H1 (cell line): Measurements from ENCODE around the gene ZDHHC11B. TPM values are rescaled to one million over a fixed set of nuclear protein-coding genes. Genes with fewer than 3 reads are reported as not detected.
"Not testable (repeated sequence)": the region's sequence is repeated elsewhere in the genome, so short reads cannot be mapped to it uniquely, and the experiment has no call there.

Experiments
- CTCF ChIA-PET: fragments of 300-600 bp; sonication (Branson Sonifier 250); formaldehyde crosslinking; loops from one replicate; lab custom pipeline; 2021; ENCODE audit not compliant: partially characterized antibody; lab: Charles Lee
- POLR2A ChIA-PET: fragments of 300-600 bp; sonication (Branson Sonifier 250); formaldehyde crosslinking; loops from one replicate; lab custom pipeline; 2021; ENCODE audit warnings: inconsistent platforms; ENCODE audit not compliant: partially characterized antibody; lab: Charles Lee
- DNase-seq, 2 experiments: peaks; one replicate each; pipeline versions ENCODE4 v3.0.0 to v3.0.0-alpha.2; 2010 to 2022; ENCODE audit warnings: low spot score in 2 of 2, low read depth in 1 of 2, mixed read lengths in 1 of 2
- FAIRE-seq: peaks from 2 replicates; lab custom pipeline; 2011; peaks lifted over from hg19 to GRCh38; lab: Jason Lieb, UNC
- H2AFZ ChIP-seq: 2 replicates; pipeline ENCODE4 v1.8.1; 2012; ENCODE audit warnings: low read length, inconsistent platforms
- H2AK5ac ChIP-seq: 2 replicates; pipeline ENCODE4 v1.6.1; 2013; ENCODE audit warnings: low read depth, low read length
- H2BK120ac ChIP-seq: replicated peaks from 2 replicates; pipeline ENCODE3; 2013; ENCODE audit warnings: low read depth, low read length, inconsistent platforms
- H2BK12ac ChIP-seq: 2 replicates; pipeline ENCODE4 v1.6.1; 2013; ENCODE audit warnings: low read depth, low read length
- H2BK15ac ChIP-seq: 2 replicates; pipeline ENCODE4 v1.6.1; 2013; ENCODE audit warnings: low read length
- H2BK20ac ChIP-seq: 2 replicates; pipeline ENCODE4 v1.6.1; 2013; ENCODE audit warnings: low read length
- H2BK5ac ChIP-seq: 2 replicates; pipeline ENCODE4 v1.6.1; 2013; ENCODE audit warnings: low read depth, low read length
- H3K14ac ChIP-seq: 2 replicates; pipeline ENCODE4 v1.6.1; 2013; ENCODE audit warnings: inconsistent platforms; ENCODE audit not compliant: insufficient read length
- H3K18ac ChIP-seq: 2 replicates; pipeline ENCODE4 v1.6.1; 2013; ENCODE audit warnings: low read length; ENCODE audit errors: extremely low read depth
- H3K23ac ChIP-seq: 2 replicates; pipeline ENCODE4 v1.6.1; 2013; ENCODE audit warnings: inconsistent platforms; ENCODE audit not compliant: insufficient read length
- H3K23me2 ChIP-seq: 2 replicates; pipeline ENCODE4 v1.6.1; 2013; ENCODE audit warnings: low read depth, low read length
- H3K27ac ChIP-seq: 2 replicates; pipeline ENCODE4 v1.6.1; 2011; ENCODE audit warnings: low read depth, low read length, inconsistent platforms
- H3K27me3 ChIP-seq, 4 experiments: replicated peaks in 1 of 4; 1 replicate in 1 of 4; 2 replicates in 3 of 4; pipeline versions ENCODE4 v1.6.1 to v1.8.1; 2011 to 2013; ENCODE audit warnings: low read length in 3 of 4, mild to moderate bottlenecking in 3 of 4, inconsistent platforms in 2 of 4, mixed read lengths in 2 of 4, moderate library complexity in 1 of 4; ENCODE audit not compliant: control insufficient read depth in 3 of 4, insufficient read depth in 3 of 4; ENCODE audit errors: extremely low read depth in 1 of 4
- H3K36me3 ChIP-seq, 4 experiments: 2 replicates each; pipeline versions ENCODE4 v1.6.1 to v1.8.1; 2011 to 2013; ENCODE audit warnings: mild to moderate bottlenecking in 4 of 4, low read length in 3 of 4, moderate library complexity in 2 of 4, control low read depth in 1 of 4, inconsistent platforms in 1 of 4; ENCODE audit not compliant: insufficient read depth in 4 of 4, control insufficient read depth in 2 of 4
- H3K4ac ChIP-seq: replicated peaks from 2 replicates; pipeline ENCODE3; 2013; ENCODE audit warnings: low read length, low read depth, mixed read lengths, inconsistent platforms; ENCODE audit not compliant: insufficient read length
- H3K4me1 ChIP-seq, 4 experiments: replicated peaks in 1 of 4; 1 replicate in 1 of 4; 2 replicates in 3 of 4; pipeline versions ENCODE4 v1.6.1 to v1.8.1; 2011 to 2013; ENCODE audit warnings: low read length in 3 of 4, inconsistent platforms in 2 of 4, mixed read lengths in 1 of 4; ENCODE audit not compliant: insufficient read depth in 4 of 4, control insufficient read depth in 3 of 4
- H3K4me2 ChIP-seq, 2 experiments: 2 replicates each; pipeline versions ENCODE4 v1.6.1 to v1.8.1; 2011 to 2013; ENCODE audit warnings: low read depth in 2 of 2, low read length in 2 of 2, control low read depth in 1 of 2, inconsistent platforms in 1 of 2, mild to moderate bottlenecking in 1 of 2; ENCODE audit not compliant: insufficient read depth in 1 of 2
- H3K4me3 ChIP-seq, 4 experiments: fragments of 200-600, 300-600 bp in 1 of 4; sonication (generic), shearing (Covaris generic), sonication (Bioruptor Twin) in 1 of 4; 2 replicates each; pipeline versions ENCODE4 v1.5.1 to v1.8.1; 2011 to 2016; ENCODE audit warnings: low read length in 4 of 4, low read depth in 3 of 4, control low read depth in 2 of 4, inconsistent platforms in 2 of 4, mild to moderate bottlenecking in 2 of 4, mixed read lengths in 1 of 4, moderate library complexity in 1 of 4; ENCODE audit not compliant: insufficient read depth in 2 of 4; ENCODE audit errors: extremely low read depth in 1 of 4
- H3K56ac ChIP-seq: replicated peaks from 2 replicates; pipeline ENCODE3; 2013; ENCODE audit warnings: low read depth, mild to moderate bottlenecking, mixed read lengths, low read length, inconsistent platforms; ENCODE audit not compliant: insufficient read length
- H3K79me1 ChIP-seq: 2 replicates; pipeline ENCODE4 v1.6.1; 2013; ENCODE audit warnings: low read depth, low read length, control low read depth
- H3K79me2 ChIP-seq, 2 experiments: 2 replicates each; pipeline versions ENCODE4 v1.6.1 to v1.8.1; 2012 to 2013; ENCODE audit warnings: low read length in 2 of 2, mild to moderate bottlenecking in 2 of 2, inconsistent platforms in 1 of 2; ENCODE audit not compliant: insufficient read depth in 2 of 2, control insufficient read depth in 1 of 2
- H3K9ac ChIP-seq, 4 experiments: replicated peaks in 1 of 4; 1 replicate in 1 of 4; 2 replicates in 3 of 4; pipeline versions ENCODE4 v1.6.1 to v1.8.1; 2011 to 2013; ENCODE audit warnings: low read depth in 3 of 4, low read length in 3 of 4, control low read depth in 2 of 4, mild to moderate bottlenecking in 2 of 4, moderate library complexity in 2 of 4, inconsistent platforms in 1 of 4; ENCODE audit errors: extremely low read depth in 1 of 4
- H3K9me3 ChIP-seq, 2 experiments: 2 replicates each; pipeline versions ENCODE4 v1.6.1 to v1.8.1; 2012 to 2013; ENCODE audit warnings: mild to moderate bottlenecking in 2 of 2, moderate library complexity in 2 of 2, control low read depth in 1 of 2, inconsistent platforms in 1 of 2, low read depth in 1 of 2, low read length in 1 of 2, mixed read lengths in 1 of 2; ENCODE audit not compliant: insufficient read depth in 2 of 2
- H4K20me1 ChIP-seq, 2 experiments: replicated peaks in 1 of 2; 2 replicates each; pipeline versions ENCODE3 to v1.8.1; 2011 to 2013; ENCODE audit warnings: inconsistent platforms in 2 of 2, low read length in 2 of 2, mild to moderate bottlenecking in 1 of 2; ENCODE audit not compliant: insufficient read depth in 2 of 2, control insufficient read depth in 1 of 2
- H4K5ac ChIP-seq: 2 replicates; pipeline ENCODE4 v1.6.1; 2013; ENCODE audit warnings: low read length, low read depth, mixed read lengths, inconsistent platforms; ENCODE audit not compliant: insufficient read length
- H4K8ac ChIP-seq: 2 replicates; pipeline ENCODE4 v1.8.0; 2013; ENCODE audit warnings: mild to moderate bottlenecking, moderate library complexity, low read length, inconsistent platforms; ENCODE audit not compliant: insufficient read depth; ENCODE audit errors: extremely low read depth
- H4K91ac ChIP-seq: replicated peaks from 2 replicates; pipeline ENCODE3; 2013; ENCODE audit warnings: low read length, mixed read lengths, inconsistent platforms; ENCODE audit not compliant: insufficient read length
- WGBS, 2 experiments: shearing (Covaris generic) in 1 of 2; methylation state at CpG; one replicate each; pipeline versions ENCODE4 v1.1.6 to v1.1.7; 2013 to 2015; ENCODE audit warnings: low lambda C conversion rate in 2 of 2, mixed read lengths in 2 of 2, inconsistent platforms in 1 of 2, low coverage in 1 of 2, missing lambda C conversion rate in 1 of 2; ENCODE audit not compliant: insufficient replicate concordance in 2 of 2, insufficient coverage in 1 of 2, insufficient read length in 1 of 2; ENCODE audit errors: extremely low coverage in 1 of 2, missing lambda C conversion rate in 1 of 2; 5-methylcytosine and 5-hydroxymethylcytosine counted together
- polyA plus RNA-seq, 7 experiments: library from polyadenylated mRNA; depleted of rRNA in 3 of 7; stranded (reverse) in 5 of 7; unstranded in 2 of 7; fragments of >200 nt in 5 of 7; fragments of 200-250 nt in 2 of 7; gene quantifications; 1 replicate in 5 of 7; 2 replicates in 1 of 7; 4 replicates in 1 of 7; pipeline versions ENCODE4 v1.2.1 to v1.2.3, GENCODE V29; 2011 to 2013; ENCODE audit warnings: missing spikeins in 2 of 7, mixed read lengths in 2 of 7
- total RNA-seq: library from RNA; stranded (reverse); fragmentation: NEBNext Ultra II Directional; extraction: Animal tissue kit (Norgen Biotek cat#: 25700); gene quantifications from 2 replicates; pipeline ENCODE4 v1.2.1, GENCODE V29; 2021

The ZDHHC11B gene
- total and polyA plus RNA-seq, 2 of the 8 experiments (the other 6 are each of a cell fraction or from before 2014, with no cell fraction given), result 0.29 to 2.5 TPM

GRCh38 chr5:682216-682615, 102.3 kb downstream of the ZDHHC11B start:
- H3K14ac ChIP-seq, H3K4me3 ChIP-seq, H3K79me2 ChIP-seq, H4K5ac ChIP-seq, H2AK5ac ChIP-seq, H3K9me3 ChIP-seq, H3K9ac ChIP-seq, H3K4me2 ChIP-seq, H3K4me1 ChIP-seq, H2BK20ac ChIP-seq, H2BK120ac ChIP-seq, H3K18ac ChIP-seq, POLR2A ChIA-PET, FAIRE-seq, H3K4ac ChIP-seq, H3K27ac ChIP-seq, H3K23me2 ChIP-seq, H3K27me3 ChIP-seq, H4K20me1 ChIP-seq, DNase-seq, H3K23ac ChIP-seq, H4K8ac ChIP-seq, H2BK12ac ChIP-seq, H2BK15ac ChIP-seq, H4K91ac ChIP-seq, H2AFZ ChIP-seq, H2BK5ac ChIP-seq, H3K36me3 ChIP-seq, H3K56ac ChIP-seq, H3K79me1 ChIP-seq: not testable (repeated sequence)
- WGBS, 2 experiments, result 89% methylated on average over 1 of the region's 3 CpGs; no CpG with 5 or more reads in 1 of the 2 experiments
- CTCF ChIA-PET, result interaction anchor here (1.2 to 2.5 kb wide), 2 partner anchors 13 to 76 kb away, joined by 3 to 9 read pairs; no protein-coding TSS in a partner anchor
